Measurements from ENCODE around the gene ECHDC1.
"Not testable (repeated sequence)": the region's sequence is repeated elsewhere in the genome, so short reads cannot be mapped to it uniquely, and the experiment has no call there.

ECHDC1 gene

DNA sequence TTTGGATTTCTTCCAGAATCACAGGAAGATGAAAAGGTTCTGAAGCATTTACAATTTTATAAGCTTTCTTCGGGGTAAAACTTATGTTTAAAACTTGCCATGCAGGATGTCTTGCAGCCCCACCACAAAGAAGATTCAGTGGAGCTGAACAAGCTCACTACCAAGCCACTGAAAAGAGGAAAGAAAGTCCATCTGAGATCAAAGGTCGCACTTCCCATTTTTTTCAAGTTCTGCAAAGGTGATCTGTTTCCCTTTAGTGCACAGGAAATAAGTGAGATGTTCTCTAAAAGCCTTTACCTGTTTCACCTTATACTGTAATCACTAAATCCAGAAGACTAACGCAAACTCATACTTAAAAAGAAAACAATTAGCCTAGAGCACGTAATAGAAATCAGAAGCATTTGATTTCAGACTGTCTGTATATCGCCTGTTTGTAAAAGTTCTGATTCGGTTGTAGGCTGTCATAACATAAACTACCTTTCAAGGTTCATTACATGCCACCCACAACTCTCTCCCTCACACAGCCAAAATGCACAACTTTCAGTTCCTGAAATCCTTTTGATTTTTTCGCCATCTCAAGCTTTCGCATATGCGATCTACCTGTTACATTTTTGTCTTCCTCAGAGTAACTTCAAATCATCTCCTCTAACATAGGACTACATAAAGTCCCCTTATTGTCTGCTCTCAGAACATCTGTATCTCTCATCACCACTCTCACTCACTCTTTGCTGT, 1.8 kb downstream of the ECHDC1 start:
- H3K27ac ChIP-seq, result no peak overlapping the region; the same call in 1 of the 2 replicates
- TF ChIP-seq, protein P1, sequence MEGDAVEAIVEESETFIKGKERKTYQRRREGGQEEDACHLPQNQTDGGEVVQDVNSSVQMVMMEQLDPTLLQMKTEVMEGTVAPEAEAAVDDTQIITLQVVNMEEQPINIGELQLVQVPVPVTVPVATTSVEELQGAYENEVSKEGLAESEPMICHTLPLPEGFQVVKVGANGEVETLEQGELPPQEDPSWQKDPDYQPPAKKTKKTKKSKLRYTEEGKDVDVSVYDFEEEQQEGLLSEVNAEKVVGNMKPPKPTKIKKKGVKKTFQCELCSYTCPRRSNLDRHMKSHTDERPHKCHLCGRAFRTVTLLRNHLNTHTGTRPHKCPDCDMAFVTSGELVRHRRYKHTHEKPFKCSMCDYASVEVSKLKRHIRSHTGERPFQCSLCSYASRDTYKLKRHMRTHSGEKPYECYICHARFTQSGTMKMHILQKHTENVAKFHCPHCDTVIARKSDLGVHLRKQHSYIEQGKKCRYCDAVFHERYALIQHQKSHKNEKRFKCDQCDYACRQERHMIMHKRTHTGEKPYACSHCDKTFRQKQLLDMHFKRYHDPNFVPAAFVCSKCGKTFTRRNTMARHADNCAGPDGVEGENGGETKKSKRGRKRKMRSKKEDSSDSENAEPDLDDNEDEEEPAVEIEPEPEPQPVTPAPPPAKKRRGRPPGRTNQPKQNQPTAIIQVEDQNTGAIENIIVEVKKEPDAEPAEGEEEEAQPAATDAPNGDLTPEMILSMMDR (IDR thresholded peaks at IDR 0.05), result no peak
- no peak for TF ChIP-seq ZFX (IDR thresholded peaks at IDR 0.05; ENCODE audit: borderline replicate concordance)

GRCh38 chr6:127340171-127340570, 3.2 kb downstream of the ECHDC1 start:
- TF ChIP-seq, protein P1 (IDR thresholded peaks at IDR 0.05), result no peak
- no peak for TF ChIP-seq ZFX (IDR thresholded peaks at IDR 0.05; ENCODE audit: borderline replicate concordance)
- H3K27ac ChIP-seq, result no peak overlapping the region

DNA sequence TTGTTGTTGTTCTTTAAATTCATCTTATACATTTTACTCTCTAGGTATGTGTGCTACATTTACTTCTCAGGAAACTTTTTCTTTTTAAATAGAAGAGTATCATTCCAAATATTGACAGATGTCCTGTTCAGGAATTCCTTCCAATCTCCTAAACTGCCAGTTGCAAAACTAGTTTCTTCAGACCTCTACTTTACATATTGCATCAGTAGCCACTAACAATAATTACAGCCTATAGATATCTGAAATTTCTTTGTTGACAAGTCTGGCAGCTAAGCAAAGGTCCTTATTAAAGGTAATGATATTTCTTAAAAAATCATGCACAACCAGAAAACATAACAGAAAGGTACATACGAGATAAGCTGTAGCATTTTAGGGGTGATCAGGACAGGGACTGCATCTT, 4.5 kb downstream of the ECHDC1 start:
- no peak overlapping the region for H3K27ac ChIP-seq
- TF ChIP-seq ZFX (IDR thresholded peaks at IDR 0.05; ENCODE audit: borderline replicate concordance), result no peak
- TF ChIP-seq, protein P1 (IDR thresholded peaks at IDR 0.05), result no peak

DNA sequence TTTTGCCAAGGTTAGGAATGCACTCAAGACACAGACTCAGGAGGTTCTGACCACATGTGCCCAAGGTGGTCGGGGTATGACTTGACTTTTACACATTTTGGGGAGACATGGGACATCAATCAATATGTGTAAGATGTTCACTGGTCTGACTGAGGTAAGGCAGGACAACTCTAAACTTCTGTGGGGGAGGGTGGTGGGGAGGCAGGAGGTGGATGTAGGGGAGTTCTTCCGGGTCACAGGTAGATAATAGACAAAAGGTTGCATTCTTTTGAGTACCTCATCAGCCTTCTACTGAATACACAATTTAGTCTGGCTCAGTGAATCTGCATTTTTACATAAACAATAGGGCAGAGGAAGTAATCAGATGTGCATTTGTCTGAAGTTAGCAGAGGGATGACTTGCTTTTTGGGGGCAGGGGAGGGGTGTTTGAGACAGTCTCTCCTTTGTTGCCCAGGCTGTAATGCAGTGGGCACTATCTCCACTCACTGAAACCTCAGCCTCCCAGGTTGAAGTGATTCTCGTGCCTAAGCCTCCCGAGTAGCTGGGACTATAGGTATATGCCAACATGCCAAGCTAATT, 10.9 kb downstream of the ECHDC1 start:
- TF ChIP-seq ZFX (IDR thresholded peaks at IDR 0.05; ENCODE audit: borderline replicate concordance), result no peak
- TF ChIP-seq, protein P1 (IDR thresholded peaks at IDR 0.05), result no peak
- H3K27ac ChIP-seq, result no peak overlapping the region

- H3K27ac ChIP-seq, result not testable (repeated sequence)
These were observed 12.2 kb downstream of the ECHDC1 start for GRCh38 chr6:127331256-127331655.

DNA sequence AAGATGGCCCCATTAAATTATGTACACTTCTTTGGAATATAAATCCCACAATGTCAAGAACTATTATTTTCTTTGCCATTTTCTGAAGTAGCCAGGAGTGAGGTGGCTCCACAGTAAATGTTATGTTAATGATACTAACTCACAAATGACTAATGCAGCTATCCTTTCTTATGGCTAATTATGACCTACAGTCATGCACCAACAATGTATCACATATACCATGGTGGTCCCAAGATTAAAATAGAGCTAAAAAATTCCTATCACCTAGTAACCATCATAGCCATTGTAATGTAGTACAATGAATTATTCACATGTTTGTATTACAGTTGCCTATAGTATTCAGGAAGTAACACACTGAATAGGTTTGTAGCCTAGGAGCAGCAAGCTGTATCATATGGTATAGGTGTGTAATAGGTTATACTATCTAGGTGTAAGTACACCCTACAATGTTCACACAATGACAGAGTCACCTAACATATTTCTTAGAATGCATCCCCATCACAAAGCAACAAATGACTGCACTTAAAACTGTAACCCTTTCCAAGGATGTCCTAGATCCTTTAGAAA, 15.3 kb downstream of the ECHDC1 start:
- TF ChIP-seq ZFX (IDR thresholded peaks at IDR 0.05; ENCODE audit: borderline replicate concordance), result no peak
- TF ChIP-seq, protein P1 (IDR thresholded peaks at IDR 0.05), result no peak
- H3K27ac ChIP-seq, result no peak overlapping the region

DNA sequence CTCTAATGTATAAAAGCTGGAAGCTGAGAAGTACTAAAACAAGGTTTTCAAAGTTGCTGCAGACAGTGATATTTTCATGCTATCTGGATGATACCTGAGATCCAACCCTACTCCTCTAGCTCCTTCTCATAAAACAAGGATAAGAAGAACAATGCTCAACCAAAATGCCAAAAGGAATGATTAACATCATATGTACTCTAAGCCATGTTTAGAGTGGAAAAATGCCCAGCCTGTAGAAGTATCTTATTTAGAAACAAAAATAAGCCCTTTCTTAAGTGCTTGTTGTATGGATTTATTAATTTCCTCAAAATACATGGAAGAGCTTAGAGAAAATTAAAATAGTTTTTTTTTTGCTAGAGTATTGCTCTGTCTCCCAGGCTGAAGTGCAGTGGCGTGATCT, 23.7 kb downstream of the ECHDC1 start:
- TF ChIP-seq ZFX (IDR thresholded peaks at IDR 0.05; ENCODE audit: borderline replicate concordance), result no peak
- TF ChIP-seq, protein P1 (IDR thresholded peaks at IDR 0.05), result no peak
- no peak overlapping the region for H3K27ac ChIP-seq

Measured in 22Rv1 (cell line).